Gastroesophageal sphincter (tissue), 4 donors: ENCODE data around the gene SUOX. TPM values are rescaled to one million over a fixed set of nuclear protein-coding genes. Genes with fewer than 3 reads are reported as not detected.

Experiments used
- ATAC-seq: fragments of 150-250 bp; one replicate; pipeline ENCODE4 v1.9.1; 2016; ENCODE audit warnings: mild to moderate bottlenecking, moderate library complexity
- H3K27ac ChIP-seq, 4 donors: fragments of 200-600 bp; sonication (generic) in 3 of 4; 1 replicate in 3 of 4; 2 replicates in 1 of 4; pipeline ENCODE4 v1.5.1; 2016 to 2019
- H3K27me3 ChIP-seq: fragments of 200-600 bp; sonication (generic); one replicate; pipeline ENCODE4 v1.5.1; 2019
- H3K36me3 ChIP-seq, 2 donors: fragments of 200-600 bp; sonication (generic); one replicate each; pipeline ENCODE4 v1.5.1; 2019; ENCODE audit warnings: control low read depth in 1 of 2
- H3K4me1 ChIP-seq, 3 donors: fragments of 200-600 bp; sonication (generic); 1 replicate in 2 of 3; 2 replicates in 1 of 3; pipeline ENCODE4 v1.5.1; 2016 to 2019; ENCODE audit warnings: control low read depth in 2 of 3
- H3K4me3 ChIP-seq, 2 donors: fragments of 200-600 bp; sonication (generic); one replicate each; pipeline ENCODE4 v1.5.1; 2019; ENCODE audit warnings: mild to moderate bottlenecking in 1 of 2, moderate library complexity in 1 of 2
- H3K9me3 ChIP-seq, 3 donors: fragments of 200-600 bp; sonication (generic); one replicate each; pipeline ENCODE4 v1.5.1; 2017 to 2019; ENCODE audit warnings: control low read depth in 2 of 3
- EP300 ChIP-seq: sonication (generic); formaldehyde crosslinking; IDR thresholded peaks from one replicate; pipeline ENCODE4 v1.6.1; 2017; ENCODE audit warnings: antibody characterized with exemption, mild to moderate bottlenecking
- POLR2A ChIP-seq, 2 donors: fragments of 450-650 bp; IDR thresholded peaks; one replicate each; pipeline ENCODE4 v1.6.1; 2017; ENCODE audit warnings: antibody characterized with exemption in 2 of 2, mild to moderate bottlenecking in 2 of 2, moderate library complexity in 1 of 2
- POLR2AphosphoS5 ChIP-seq: sonication (generic); formaldehyde crosslinking; IDR thresholded peaks from one replicate; pipeline ENCODE4 v1.6.1; 2017; ENCODE audit warnings: antibody characterized with exemption
- WGBS, 2 donors: methylation state at CpG; one replicate each; pipeline ENCODE4 v1.1.5; 2018; ENCODE audit warnings: low coverage in 1 of 2; 5-methylcytosine and 5-hydroxymethylcytosine counted together
- total RNA-seq, 4 donors: library from RNA; depleted of rRNA; stranded (reverse); fragments of >200 nt; gene quantifications; one replicate each; pipeline ENCODE4 v1.1.0, GENCODE V29; 2016
- TF ChIP-seq, protein P1 (sequence below), 4 experiments: fragments of 200-600 bp in 2 of 4; fragments of 450-650 bp in 2 of 4; sonication (generic) in 1 of 4; IDR thresholded peaks; one replicate each; pipeline ENCODE4 v1.5.1; 2017 to 2019; ENCODE audit warnings: antibody characterized with exemption in 4 of 4, mild to moderate bottlenecking in 2 of 4, moderate library complexity in 2 of 4

The SUOX gene
- total RNA-seq, 4 donors from 2014 or later, result 17.3 to 30.7 (median 24.0) TPM

DNA sequence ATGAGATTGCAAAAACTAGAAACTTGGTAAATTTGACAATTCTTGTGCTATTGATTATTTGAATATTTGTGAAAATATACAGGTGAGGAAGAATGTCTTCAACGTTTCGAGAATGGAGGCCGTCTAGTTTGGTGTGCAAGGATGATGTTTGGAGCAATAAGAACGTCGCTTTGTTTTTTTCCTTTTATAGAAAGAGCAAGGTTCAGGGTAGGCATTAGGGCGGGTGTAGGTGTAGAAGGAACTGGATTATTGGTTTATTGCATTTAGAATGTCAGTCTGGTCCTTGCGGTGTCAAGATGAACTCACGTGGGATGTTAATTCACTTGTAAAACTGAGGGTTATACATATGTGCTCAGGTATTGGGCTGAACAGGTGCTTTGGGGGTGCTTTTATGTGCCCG is 45.8 kb downstream of the SUOX start:
- H3K27me3 ChIP-seq, result no peaks in the 10 kb centered on the region
- TF ChIP-seq POLR2AphosphoS5 (no peak), EP300 (no peak), POLR2A (IDR thresholded peaks at IDR 0.05) (no peak)
- TF ChIP-seq, protein P1, sequence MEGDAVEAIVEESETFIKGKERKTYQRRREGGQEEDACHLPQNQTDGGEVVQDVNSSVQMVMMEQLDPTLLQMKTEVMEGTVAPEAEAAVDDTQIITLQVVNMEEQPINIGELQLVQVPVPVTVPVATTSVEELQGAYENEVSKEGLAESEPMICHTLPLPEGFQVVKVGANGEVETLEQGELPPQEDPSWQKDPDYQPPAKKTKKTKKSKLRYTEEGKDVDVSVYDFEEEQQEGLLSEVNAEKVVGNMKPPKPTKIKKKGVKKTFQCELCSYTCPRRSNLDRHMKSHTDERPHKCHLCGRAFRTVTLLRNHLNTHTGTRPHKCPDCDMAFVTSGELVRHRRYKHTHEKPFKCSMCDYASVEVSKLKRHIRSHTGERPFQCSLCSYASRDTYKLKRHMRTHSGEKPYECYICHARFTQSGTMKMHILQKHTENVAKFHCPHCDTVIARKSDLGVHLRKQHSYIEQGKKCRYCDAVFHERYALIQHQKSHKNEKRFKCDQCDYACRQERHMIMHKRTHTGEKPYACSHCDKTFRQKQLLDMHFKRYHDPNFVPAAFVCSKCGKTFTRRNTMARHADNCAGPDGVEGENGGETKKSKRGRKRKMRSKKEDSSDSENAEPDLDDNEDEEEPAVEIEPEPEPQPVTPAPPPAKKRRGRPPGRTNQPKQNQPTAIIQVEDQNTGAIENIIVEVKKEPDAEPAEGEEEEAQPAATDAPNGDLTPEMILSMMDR (IDR thresholded peaks at IDR 0.05), result no peak
- H3K9me3 ChIP-seq, result no peaks in the 10 kb centered on the region
- H3K4me1 ChIP-seq, result peaks cover 4 to 34% (median 4%) of the 10 kb centered on the region in 3 donors
- peak overlapping the region; percentile 64 to 71 for H3K4me3 ChIP-seq
- 40% methylated on average over 8 to 9 of the region's 9 CpGs for WGBS, 2 donors
- ATAC-seq, result no peak
- peak overlapping the region in 3 of 4 donors; percentile 91 to 96 (median 94) for H3K27ac ChIP-seq
- peaks cover 0 to 37% of the 10 kb centered on the region in 2 donors for H3K36me3 ChIP-seq

DNA sequence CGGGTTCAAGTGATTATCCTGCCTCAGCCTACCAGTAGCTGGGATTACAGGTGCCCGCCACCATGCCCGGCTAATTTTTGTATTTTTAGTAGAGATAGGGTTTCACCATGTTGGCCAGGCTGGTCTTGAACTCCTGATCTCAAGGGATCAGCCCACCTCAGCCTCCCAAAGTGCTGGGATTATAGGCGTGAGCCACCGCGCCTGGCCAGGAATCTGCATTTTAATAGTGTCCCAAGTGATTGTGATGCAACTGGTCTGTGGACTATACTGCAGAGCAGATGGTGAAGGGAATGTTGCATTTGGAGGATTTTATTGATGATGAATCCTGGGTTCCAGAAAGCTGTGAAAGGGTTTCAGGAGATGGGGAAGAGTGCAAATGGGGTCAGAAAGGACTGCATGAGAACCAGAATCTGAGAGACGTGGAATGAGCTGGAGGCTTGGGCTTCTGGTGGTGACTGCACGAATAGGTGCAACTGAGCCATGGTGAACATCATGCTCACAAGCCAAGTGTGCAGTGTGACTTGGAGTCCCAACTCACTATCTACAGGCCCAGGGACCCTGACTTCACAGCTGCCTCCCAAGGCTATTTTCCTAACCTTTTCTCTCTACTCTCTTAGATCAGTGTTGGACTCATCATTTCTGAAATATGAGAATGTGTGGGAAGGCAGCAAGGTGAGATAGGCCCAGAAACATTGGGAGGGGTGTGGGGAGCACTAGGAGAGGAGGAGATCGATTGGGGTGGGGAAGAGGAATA is 49.1 kb downstream of the SUOX start:
- 76 to 90% methylated on average over 3 to 6 of the region's 9 CpGs for WGBS, 2 donors
- no peak for ATAC-seq
- TF ChIP-seq, protein P1 (IDR thresholded peaks at IDR 0.05), result no peak
- TF ChIP-seq POLR2A (IDR thresholded peaks at IDR 0.05) (no peak), POLR2AphosphoS5 (no peak), EP300 (no peak)

DNA sequence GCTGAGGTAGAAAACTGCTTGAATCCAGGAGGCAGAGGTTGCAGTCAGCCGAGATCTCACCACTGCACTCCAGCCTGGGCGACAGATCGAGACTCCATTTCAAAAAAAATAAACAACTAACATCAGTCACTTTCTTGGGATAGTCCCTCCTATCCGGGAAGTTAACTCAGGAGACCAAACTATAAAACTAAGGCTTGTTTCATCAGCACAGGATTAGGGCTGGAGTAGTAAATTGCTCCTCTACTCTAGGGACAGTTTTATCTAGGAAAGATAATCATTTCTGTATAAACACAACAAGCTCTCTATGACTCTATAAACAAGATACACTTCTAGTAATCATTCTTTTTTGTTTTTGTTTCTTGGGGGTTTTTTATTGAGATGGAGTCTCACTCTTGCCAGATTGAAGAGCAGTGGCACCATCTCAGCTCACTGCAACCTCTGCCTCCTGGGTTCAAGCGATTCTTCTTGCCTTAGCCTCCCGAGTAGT is 56.4 kb downstream of the SUOX start:
- Histone ChIP-seq H3K9me3 (no peaks in the 10 kb centered on the region), H3K4me3 (no peak overlapping the region), H3K27me3 (no peaks in the 10 kb centered on the region), H3K4me1 (no peaks in the 10 kb centered on the region), H3K27ac (no peak overlapping the region), H3K36me3 (no peaks in the 10 kb centered on the region)
- no peak for ATAC-seq
- no peak for TF ChIP-seq EP300
- 70 to 74% methylated on average over 2 to 6 of the region's 6 CpGs for WGBS, 2 donors

More for the DNA sequence above, 49.1 kb downstream of the SUOX start:
- H3K36me3 ChIP-seq, result peaks cover 0 to 34% of the 10 kb centered on the region in 2 donors
- peaks cover under 1 to 29% (median 4%) of the 10 kb centered on the region in 3 donors for H3K4me1 ChIP-seq
- H3K9me3 ChIP-seq, result no peaks in the 10 kb centered on the region
- no peaks in the 10 kb centered on the region for H3K27me3 ChIP-seq
- no peak overlapping the region for H3K4me3 ChIP-seq
- peak overlapping the region in 3 of 4 donors; percentile 46 to 65 (median 55) for H3K27ac ChIP-seq

Other genes starting within 250 kb of the SUOX start
- gene SARNP, start 179.6 kb upstream of the SUOX start, total RNA-seq, result 10 to 100 TPM; 50.3 to 90.5 (median 63.3) TPM
- 10 to 100 TPM in 3 of 4 donors, 1 to 10 TPM in 1; 9.2 to 13.1 (median 11.9) TPM for gene ORMDL2, start 179.2 kb upstream of the SUOX start, total RNA-seq
- gene DNAJC14, start 167.7 kb upstream of the SUOX start, total RNA-seq, result 10 to 100 TPM; 16.8 to 38.8 (median 29.0) TPM
- 10 to 100 TPM in 1 of 4 donors, 1 to 10 TPM in 3; 1.4 to 29.5 (median 7.2) TPM for gene MMP19, start 154.3 kb upstream of the SUOX start, total RNA-seq
- gene PYM1, start 69.4 kb upstream of the SUOX start, total RNA-seq, result 10 to 100 TPM; 20.8 to 30.2 (median 26.8) TPM
- 10 to 100 TPM; 21.9 to 80.3 (median 37.4) TPM for gene DGKA, start 66.1 kb upstream of the SUOX start, total RNA-seq
- gene PMEL, start 31.2 kb upstream of the SUOX start, total RNA-seq, result 1 to 10 TPM in 1 of 4 donors, under 1 TPM in 2, not detected in 1; 0.20 to 4.7 (median 0.67) TPM
- gene CDK2, start 30.4 kb upstream of the SUOX start, total RNA-seq, result 10 to 100 TPM; 22.1 to 54.4 (median 31.2) TPM
- 100 to 1,000 TPM; 113 to 169 (median 142) TPM for gene RAB5B, start 23.2 kb upstream of the SUOX start, total RNA-seq
- gene IKZF4, start 23.8 kb downstream of the SUOX start, total RNA-seq, result 1 to 10 TPM; 5.1 to 7.3 (median 6.5) TPM
- 1,000 to 10,000 TPM in 2 of 4 donors, 100 to 1,000 TPM in 2; 295 to 1,263 (median 759) TPM for gene RPS26, start 44.6 kb downstream of the SUOX start, total RNA-seq
- 10 to 100 TPM; 17.3 to 41.1 (median 22.3) TPM for gene ERBB3, start 82.9 kb downstream of the SUOX start, total RNA-seq
- gene PA2G4, start 107.3 kb downstream of the SUOX start, total RNA-seq, result 100 to 1,000 TPM in 3 of 4 donors, 10 to 100 TPM in 1; 99.4 to 115 (median 110) TPM
- gene RPL41, start 119.4 kb downstream of the SUOX start, total RNA-seq, result 1,000 to 10,000 TPM; 1,487 to 4,346 (median 2,874) TPM
- 1 to 10 TPM; 5.0 to 7.4 (median 5.8) TPM for gene ZC3H10, start 121.0 kb downstream of the SUOX start, total RNA-seq
- gene ESYT1, start 131.0 kb downstream of the SUOX start, total RNA-seq, result 100 to 1,000 TPM; 128 to 234 (median 167) TPM
- 10 to 100 TPM; 14.3 to 57.9 (median 28.0) TPM for gene MYL6B, start 155.3 kb downstream of the SUOX start, total RNA-seq
- gene MYL6, start 161.1 kb downstream of the SUOX start, total RNA-seq, result 1,000 to 10,000 TPM; 5,300 to 6,545 (median 5,874) TPM
- gene SMARCC2, start 192.2 kb downstream of the SUOX start, total RNA-seq, result 100 to 1,000 TPM in 1 of 4 donors, 10 to 100 TPM in 3; 76.5 to 109 (median 85.1) TPM
- 100 to 1,000 TPM in 2 of 4 donors, 10 to 100 TPM in 2; 63.7 to 119 (median 102) TPM for gene RNF41, start 224.6 kb downstream of the SUOX start, total RNA-seq
- 10 to 100 TPM; 23.7 to 34.7 (median 28.8) TPM for gene NABP2, start 227.1 kb downstream of the SUOX start, total RNA-seq
- 1 to 10 TPM in 1 of 4 donors, not detected in 3; 1.7 TPM for gene SLC39A5, start 232.8 kb downstream of the SUOX start, total RNA-seq